HepG2 (cell line): ENCODE measurements around the gene PSKH1. TPM values are rescaled to one million over a fixed set of nuclear protein-coding genes. Genes with fewer than 3 reads are reported as not detected.

Experiments used
- CAMTA2 ChIP-seq: sonication (generic); formaldehyde crosslinking; IDR thresholded peaks from 2 replicates; pipeline ENCODE4 v1.4.0; 2020; ENCODE audit warnings: mild to moderate bottlenecking, missing genetic modification reagents, borderline replicate concordance
- CBX1 ChIP-seq: IDR thresholded peaks from one replicate; pipeline ENCODE4 v1.6.1; 2016; ENCODE audit warnings: antibody characterized with exemption, low read depth
- ERF ChIP-seq: IDR thresholded peaks from 2 replicates; pipeline ENCODE4 v1.6.1; 2018; ENCODE audit warnings: missing biosample characterization, missing genetic modification reagents
- GABPA ChIP-seq, 2 experiments: IDR thresholded peaks; 2 replicates each; pipeline ENCODE4 v1.6.1; 2011 to 2016; ENCODE audit warnings: low read depth in 2 of 2, low read length in 1 of 2, missing biosample characterization in 1 of 2, missing genetic modification characterization in 1 of 2
- NFE2L2 ChIP-seq: fragments of 150-350 bp; IDR thresholded peaks from 2 replicates; pipeline ENCODE4 v1.6.1; 2014; ENCODE audit warnings: low read length
- RBAK ChIP-seq: sonication (generic); formaldehyde crosslinking; IDR thresholded peaks from 2 replicates; pipeline ENCODE4 v1.5.1; 2020; ENCODE audit warnings: mild to moderate bottlenecking, missing genetic modification reagents
- RELA ChIP-seq: sonication (generic); formaldehyde crosslinking; IDR thresholded peaks from 2 replicates; pipeline ENCODE4 v1.4.0; 2020; ENCODE audit warnings: missing genetic modification reagents
- ZNF501 ChIP-seq: sonication (generic); formaldehyde crosslinking; IDR thresholded peaks from 2 replicates; pipeline ENCODE4 v1.5.1; 2020; ENCODE audit warnings: mild to moderate bottlenecking, moderate library complexity, missing genetic modification reagents
- ZNF549 ChIP-seq: sonication (generic); formaldehyde crosslinking; IDR thresholded peaks from 2 replicates; pipeline ENCODE4 v1.5.0; 2020; ENCODE audit warnings: missing genetic modification reagents
- ZNF629 ChIP-seq: sonication (generic); formaldehyde crosslinking; conservative IDR thresholded peaks from 2 replicates; pipeline ENCODE4 v1.5.0; 2020; ENCODE audit warnings: missing genetic modification reagents
- ZSCAN22 ChIP-seq: sonication (generic); formaldehyde crosslinking; IDR thresholded peaks from 2 replicates; pipeline ENCODE4 v1.4.0; 2020; ENCODE audit warnings: mild to moderate bottlenecking, missing genetic modification reagents
- polyA plus RNA-seq, 8 experiments: library from polyadenylated mRNA; depleted of rRNA in 3 of 8; stranded (reverse) in 7 of 8; unstranded in 1 of 8; fragments of >200 nt; fragmentation: Illumina TruSeq in 4 of 8; extraction: Trizol in 4 of 8; gene quantifications; 2 replicates each; pipeline versions ENCODE4 v1.2.1 to v1.2.3, GENCODE V29; 2011 to 2016; ENCODE audit warnings: low read depth in 4 of 8, missing spikeins in 1 of 8, mixed read lengths in 1 of 8; ENCODE audit not compliant: insufficient read depth in 1 of 8
- total RNA-seq, 5 experiments: library from RNA; depleted of rRNA; stranded (reverse); fragments of >200 nt; fragmentation: Illumina TruSeq; extraction: Trizol; gene quantifications; 2 replicates each; pipeline ENCODE4 v1.2.3, GENCODE V29; 2016; ENCODE audit warnings: low read depth in 1 of 5
- TF ChIP-seq, protein P1 (sequence below): sonication (generic); formaldehyde crosslinking; IDR thresholded peaks from 2 replicates; pipeline ENCODE4 v1.5.0; 2020; ENCODE audit warnings: missing genetic modification reagents
- TF ChIP-seq, protein P2 (sequence below): sonication (generic); formaldehyde crosslinking; IDR thresholded peaks from one replicate; pipeline ENCODE4 v1.5.1; 2020; ENCODE audit warnings: mild to moderate bottlenecking, missing genetic modification reagents; ENCODE audit errors: not compliant biosample characterization
- TF ChIP-seq, protein P3 (sequence below): sonication (generic); formaldehyde crosslinking; IDR thresholded peaks from 2 replicates; pipeline ENCODE4 v1.4.0; 2020; ENCODE audit warnings: missing genetic modification reagents

PSKH1 gene
- total and polyA plus RNA-seq, 2 of the 13 experiments (the other 11 are each of a cell fraction or from before 2014, with no cell fraction given): 8.4 to 19.1 TPM

DNA sequence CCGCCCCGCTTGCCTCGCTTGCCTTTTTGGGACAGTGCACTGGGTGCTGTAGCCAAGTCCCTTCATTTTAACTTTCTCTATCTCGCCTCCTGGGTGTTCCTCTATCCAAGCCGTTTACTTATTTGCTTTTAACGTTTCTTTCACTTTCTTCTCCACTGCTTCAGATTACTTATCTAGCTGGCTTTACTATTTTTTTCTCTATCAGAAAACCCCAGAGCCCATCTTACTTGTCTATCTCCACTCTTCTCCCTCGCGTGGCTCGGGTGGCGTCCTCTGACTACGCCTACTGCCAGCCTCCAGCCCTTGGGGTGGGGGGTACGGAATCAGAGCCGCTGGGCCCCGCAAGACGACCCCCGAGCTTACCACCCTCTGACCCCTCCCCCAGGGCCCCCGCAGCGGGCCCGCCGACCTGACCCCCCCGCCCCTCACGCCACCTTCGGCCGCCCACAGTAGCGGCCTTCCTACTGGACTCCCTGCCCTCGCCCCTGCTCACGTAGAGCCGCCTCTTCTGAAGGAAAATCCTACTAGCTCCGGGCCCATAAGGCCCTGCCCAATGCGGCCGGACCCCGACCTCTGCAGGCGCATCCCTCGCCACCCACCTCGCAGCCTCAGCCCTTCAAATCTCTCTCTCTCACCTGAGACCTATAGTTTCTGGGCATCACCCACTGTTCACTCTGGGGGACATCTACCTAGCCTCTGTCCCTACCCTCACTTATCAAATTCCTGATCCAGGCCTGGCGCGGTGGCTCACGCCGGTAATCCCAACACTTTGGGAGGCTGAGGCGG, 76.4 kb downstream of the PSKH1 start (continued):
- TF ChIP-seq, protein P1, sequence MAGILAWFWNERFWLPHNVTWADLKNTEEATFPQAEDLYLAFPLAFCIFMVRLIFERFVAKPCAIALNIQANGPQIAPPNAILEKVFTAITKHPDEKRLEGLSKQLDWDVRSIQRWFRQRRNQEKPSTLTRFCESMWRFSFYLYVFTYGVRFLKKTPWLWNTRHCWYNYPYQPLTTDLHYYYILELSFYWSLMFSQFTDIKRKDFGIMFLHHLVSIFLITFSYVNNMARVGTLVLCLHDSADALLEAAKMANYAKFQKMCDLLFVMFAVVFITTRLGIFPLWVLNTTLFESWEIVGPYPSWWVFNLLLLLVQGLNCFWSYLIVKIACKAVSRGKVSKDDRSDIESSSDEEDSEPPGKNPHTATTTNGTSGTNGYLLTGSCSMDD (CRISPR knock-in tag): no peak
- TF ChIP-seq ZNF549 (no peak), GABPA (IDR thresholded peaks at IDR 0.05; ENCODE audit: low read depth, low read length) (no peak), GABPA (CRISPR knock-in tag; IDR thresholded peaks at IDR 0.05; ENCODE audit: low read depth) (0 out of 2 replicates have a peak, but pooled peaks have one; percentile 24), RBAK (CRISPR knock-in tag) (no peak), ZSCAN22 (no peak), RELA (CRISPR knock-in tag) (no peak), CAMTA2 (CRISPR knock-in tag) (no peak; the same call in 1 of the 2 replicates), CBX1 (no peak), ERF (no peak; the same call in 1 of the 2 replicates), NFE2L2 (no peak), ZNF501 (CRISPR knock-in tag) (no peak), ZNF629 (CRISPR knock-in tag) (no peak)
- TF ChIP-seq, protein P2, sequence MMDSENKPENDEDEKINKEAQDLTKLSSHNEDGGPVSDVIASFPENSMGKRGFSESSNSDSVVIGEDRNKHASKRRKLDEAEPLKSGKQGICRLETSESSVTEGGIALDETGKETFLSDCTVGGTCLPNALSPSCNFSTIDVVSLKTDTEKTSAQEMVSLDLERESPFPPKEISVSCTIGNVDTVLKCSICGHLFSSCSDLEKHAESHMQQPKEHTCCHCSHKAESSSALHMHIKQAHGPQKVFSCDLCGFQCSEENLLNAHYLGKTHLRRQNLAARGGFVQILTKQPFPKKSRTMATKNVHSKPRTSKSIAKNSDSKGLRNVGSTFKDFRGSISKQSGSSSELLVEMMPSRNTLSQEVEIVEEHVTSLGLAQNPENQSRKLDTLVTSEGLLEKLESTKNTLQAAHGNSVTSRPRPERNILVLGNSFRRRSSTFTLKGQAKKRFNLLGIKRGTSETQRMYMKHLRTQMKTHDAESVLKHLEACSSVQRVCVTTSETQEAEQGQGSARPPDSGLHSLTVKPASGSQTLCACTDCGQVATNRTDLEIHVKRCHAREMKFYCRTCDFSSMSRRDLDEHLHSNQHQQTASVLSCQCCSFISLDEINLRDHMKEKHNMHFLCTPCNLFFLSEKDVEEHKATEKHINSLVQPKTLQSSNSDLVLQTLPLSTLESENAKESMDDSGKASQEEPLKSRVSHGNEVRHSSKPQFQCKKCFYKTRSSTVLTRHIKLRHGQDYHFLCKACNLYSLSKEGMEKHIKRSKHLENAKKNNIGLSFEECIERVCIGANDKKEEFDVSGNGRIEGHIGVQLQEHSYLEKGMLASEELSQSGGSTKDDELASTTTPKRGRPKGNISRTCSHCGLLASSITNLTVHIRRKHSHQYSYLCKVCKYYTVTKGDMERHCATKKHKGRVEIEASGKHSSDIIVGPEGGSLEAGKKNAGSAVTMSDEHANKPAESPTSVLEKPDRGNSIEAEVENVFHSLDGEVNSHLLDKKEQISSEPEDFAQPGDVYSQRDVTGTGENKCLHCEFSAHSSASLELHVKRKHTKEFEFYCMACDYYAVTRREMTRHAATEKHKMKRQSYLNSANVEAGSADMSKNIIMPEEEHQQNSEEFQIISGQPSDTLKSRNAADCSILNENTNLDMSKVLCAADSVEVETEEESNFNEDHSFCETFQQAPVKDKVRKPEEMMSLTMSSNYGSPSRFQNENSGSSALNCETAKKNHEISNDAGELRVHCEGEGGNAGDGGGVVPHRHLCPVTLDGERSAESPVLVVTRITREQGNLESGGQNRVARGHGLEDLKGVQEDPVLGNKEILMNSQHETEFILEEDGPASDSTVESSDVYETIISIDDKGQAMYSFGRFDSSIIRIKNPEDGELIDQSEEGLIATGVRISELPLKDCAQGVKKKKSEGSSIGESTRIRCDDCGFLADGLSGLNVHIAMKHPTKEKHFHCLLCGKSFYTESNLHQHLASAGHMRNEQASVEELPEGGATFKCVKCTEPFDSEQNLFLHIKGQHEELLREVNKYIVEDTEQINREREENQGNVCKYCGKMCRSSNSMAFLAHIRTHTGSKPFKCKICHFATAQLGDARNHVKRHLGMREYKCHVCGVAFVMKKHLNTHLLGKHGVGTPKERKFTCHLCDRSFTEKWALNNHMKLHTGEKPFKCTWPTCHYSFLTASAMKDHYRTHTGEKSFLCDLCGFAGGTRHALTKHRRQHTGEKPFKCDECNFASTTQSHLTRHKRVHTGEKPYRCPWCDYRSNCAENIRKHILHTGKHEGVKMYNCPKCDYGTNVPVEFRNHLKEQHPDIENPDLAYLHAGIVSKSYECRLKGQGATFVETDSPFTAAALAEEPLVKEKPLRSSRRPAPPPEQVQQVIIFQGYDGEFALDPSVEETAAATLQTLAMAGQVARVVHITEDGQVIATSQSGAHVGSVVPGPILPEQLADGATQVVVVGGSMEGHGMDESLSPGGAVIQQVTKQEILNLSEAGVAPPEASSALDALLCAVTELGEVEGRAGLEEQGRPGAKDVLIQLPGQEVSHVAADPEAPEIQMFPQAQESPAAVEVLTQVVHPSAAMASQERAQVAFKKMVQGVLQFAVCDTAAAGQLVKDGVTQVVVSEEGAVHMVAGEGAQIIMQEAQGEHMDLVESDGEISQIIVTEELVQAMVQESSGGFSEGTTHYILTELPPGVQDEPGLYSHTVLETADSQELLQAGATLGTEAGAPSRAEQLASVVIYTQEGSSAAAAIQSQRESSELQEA (CRISPR knock-in tag): no peak
- TF ChIP-seq, protein P3, sequence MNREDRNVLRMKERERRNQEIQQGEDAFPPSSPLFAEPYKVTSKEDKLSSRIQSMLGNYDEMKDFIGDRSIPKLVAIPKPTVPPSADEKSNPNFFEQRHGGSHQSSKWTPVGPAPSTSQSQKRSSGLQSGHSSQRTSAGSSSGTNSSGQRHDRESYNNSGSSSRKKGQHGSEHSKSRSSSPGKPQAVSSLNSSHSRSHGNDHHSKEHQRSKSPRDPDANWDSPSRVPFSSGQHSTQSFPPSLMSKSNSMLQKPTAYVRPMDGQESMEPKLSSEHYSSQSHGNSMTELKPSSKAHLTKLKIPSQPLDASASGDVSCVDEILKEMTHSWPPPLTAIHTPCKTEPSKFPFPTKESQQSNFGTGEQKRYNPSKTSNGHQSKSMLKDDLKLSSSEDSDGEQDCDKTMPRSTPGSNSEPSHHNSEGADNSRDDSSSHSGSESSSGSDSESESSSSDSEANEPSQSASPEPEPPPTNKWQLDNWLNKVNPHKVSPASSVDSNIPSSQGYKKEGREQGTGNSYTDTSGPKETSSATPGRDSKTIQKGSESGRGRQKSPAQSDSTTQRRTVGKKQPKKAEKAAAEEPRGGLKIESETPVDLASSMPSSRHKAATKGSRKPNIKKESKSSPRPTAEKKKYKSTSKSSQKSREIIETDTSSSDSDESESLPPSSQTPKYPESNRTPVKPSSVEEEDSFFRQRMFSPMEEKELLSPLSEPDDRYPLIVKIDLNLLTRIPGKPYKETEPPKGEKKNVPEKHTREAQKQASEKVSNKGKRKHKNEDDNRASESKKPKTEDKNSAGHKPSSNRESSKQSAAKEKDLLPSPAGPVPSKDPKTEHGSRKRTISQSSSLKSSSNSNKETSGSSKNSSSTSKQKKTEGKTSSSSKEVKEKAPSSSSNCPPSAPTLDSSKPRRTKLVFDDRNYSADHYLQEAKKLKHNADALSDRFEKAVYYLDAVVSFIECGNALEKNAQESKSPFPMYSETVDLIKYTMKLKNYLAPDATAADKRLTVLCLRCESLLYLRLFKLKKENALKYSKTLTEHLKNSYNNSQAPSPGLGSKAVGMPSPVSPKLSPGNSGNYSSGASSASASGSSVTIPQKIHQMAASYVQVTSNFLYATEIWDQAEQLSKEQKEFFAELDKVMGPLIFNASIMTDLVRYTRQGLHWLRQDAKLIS (CRISPR knock-in tag): no peak
